Adrenal gland (tissue), 12 donors: Measurements from ENCODE around the gene TRAPPC6A. TPM values are rescaled to one million over a fixed set of nuclear protein-coding genes. Genes with fewer than 3 reads are reported as not detected.

Source experiments
- DNase-seq, 7 donors: peaks; one replicate each; pipeline ENCODE4 v3.0.0-alpha.2; 2019 to 2020
- H3K27ac ChIP-seq, 5 donors: fragments of 200-600 bp; sonication (generic) in 4 of 5; 1 replicate in 3 of 5; 2 replicates in 2 of 5; pipeline versions ENCODE4 v1.5.1 to v1.8.0; 2016 to 2020; ENCODE audit warnings: mild to moderate bottlenecking in 1 of 5
- H3K27me3 ChIP-seq: fragments of 200-600 bp; 2 replicates; pipeline ENCODE4 v1.8.0; 2021
- H3K36me3 ChIP-seq, 2 donors: fragments of 200-600 bp; replicated peaks in 1 of 2; 1 replicate in 1 of 2; 2 replicates in 1 of 2; pipeline versions ENCODE4 v1.5.1 to v1.8.0; 2018 to 2022
- H3K4me1 ChIP-seq, 2 donors: fragments of 200-600 bp; replicated peaks in 1 of 2; 1 replicate in 1 of 2; 2 replicates in 1 of 2; pipeline versions ENCODE4 v1.5.1 to v1.8.0; 2018 to 2021
- H3K4me3 ChIP-seq, 4 donors: fragments of 200-600 bp; sonication (generic) in 3 of 4; one replicate each; pipeline ENCODE4 v1.5.1; 2016 to 2018
- H3K9me3 ChIP-seq, 3 donors: fragments of 200-600 bp; sonication (generic) in 1 of 3; replicated peaks in 1 of 3; 1 replicate in 2 of 3; 2 replicates in 1 of 3; pipeline versions ENCODE4 v1.5.1 to v1.8.0; 2016 to 2021
- POLR2A ChIP-seq, 2 donors: fragments of 450-650 bp; IDR thresholded peaks; one replicate each; pipeline ENCODE4 v1.6.1; 2017; ENCODE audit warnings: antibody characterized with exemption in 2 of 2, mild to moderate bottlenecking in 2 of 2, moderate library complexity in 1 of 2
- WGBS, 4 donors: extraction: QIAGEN DNeasy Blood & Tissue Kit in 2 of 4; methylation state at CpG; one replicate each; pipeline versions ENCODE4 v1.1.5 to v1.1.7; 2013 to 2017; 5-methylcytosine and 5-hydroxymethylcytosine counted together
- intact Hi-C, 2 donors: fragments of 100-400 bp; cut with DNase I; formaldehyde crosslinking; loops; one replicate each; pipeline versions ENCODE4 v1.14.1 to v1.15.0; 2022 to 2023
- polyA plus RNA-seq, 3 donors: library from polyadenylated mRNA; stranded (reverse); fragments of 200-250 nt in 2 of 3; fragments of 350-450 nt in 1 of 3; fragmentation: Illumina TruSeq in 1 of 3; extraction: RNeasy Lipid Tissue Mini Kit (QIAGEN cat#74804) in 1 of 3; gene quantifications; one replicate each; pipeline ENCODE4 v1.2.3, GENCODE V29; 2013 to 2014
- total RNA-seq, 9 donors: library from RNA; depleted of rRNA in 4 of 9; stranded (reverse); fragments of >200 nt in 4 of 9; fragments of 120-200 nt in 1 of 9; fragmentation: NEBNext Ultra II Directional in 1 of 9; extraction: Animal tissue kit (Norgen Biotek cat#: 25700) in 1 of 9; gene quantifications; one replicate each; pipeline versions ENCODE4 v1.1.0 to v1.2.4, GENCODE V29; 2013 to 2023
- TF ChIP-seq, protein P1 (sequence below), 6 experiments: fragments of 450-650 bp in 4 of 6; fragments of 200-600 bp in 2 of 6; sonication (generic) in 1 of 6; IDR thresholded peaks; 1 replicate in 5 of 6; 2 replicates in 1 of 6; pipeline versions ENCODE4 v1.5.1 to v1.8.0; 2016 to 2021; ENCODE audit warnings: antibody characterized with exemption in 6 of 6, mild to moderate bottlenecking in 2 of 6, moderate library complexity in 1 of 6
- donor health status: healthy with polysubstance abuse.
- donor health status: Bipolar disorder and iron deficiency.
- donor health status: DM: yes; HTN: yes; CAD: no.
- donor health status: DM: no; HTN: no; CAD: no.
- donor health status: DM: no; HTN: no; CAD: no.
- donor health status: DM: yes; HTN: yes; CAD: no.

The TRAPPC6A gene
- total and polyA plus RNA-seq, 12 donors = 5.1 to 71.4 (median 35.5) TPM

DNA sequence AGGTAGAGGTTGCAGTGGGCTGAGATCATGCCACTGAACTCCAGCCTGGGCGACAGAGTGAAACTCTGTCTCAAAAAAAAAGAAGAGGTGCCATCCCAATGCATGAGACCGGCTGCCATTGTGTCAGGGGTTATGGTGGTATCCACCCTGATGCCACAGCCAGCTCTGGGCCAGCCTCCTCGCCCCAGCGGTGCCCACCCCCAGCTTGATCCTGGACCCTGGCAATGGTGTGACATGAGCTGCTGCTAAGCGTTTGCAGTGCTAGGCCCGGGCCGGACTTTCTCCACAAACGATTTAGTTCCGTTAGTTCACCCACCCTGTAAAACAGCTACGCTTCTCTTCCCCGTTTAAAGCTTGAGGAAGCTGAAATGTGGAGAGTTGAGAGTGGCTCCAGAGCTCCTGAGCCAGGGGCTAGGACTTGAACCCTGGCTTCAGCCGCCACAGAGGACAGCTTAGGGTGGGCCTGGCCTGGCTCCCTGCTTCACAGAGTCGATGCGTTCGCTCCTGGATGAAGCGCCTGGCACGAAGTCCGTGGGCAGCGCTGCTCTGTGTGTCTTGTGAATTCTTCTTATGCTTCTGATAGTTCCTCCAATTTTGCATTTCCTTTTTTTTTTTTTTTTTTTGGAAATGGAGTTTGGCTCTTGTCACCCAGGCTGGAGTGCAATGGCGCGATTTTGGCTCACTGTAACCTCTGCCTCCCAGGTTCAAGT is 42.7 kb downstream of the TRAPPC6A start:
- H3K27ac ChIP-seq = no peak overlapping the region
- WGBS, 4 donors = 90 to 95% (median 94%) methylated on average over 21 of the region's 21 CpGs
- H3K4me1 ChIP-seq = peaks cover 17 to 26% of the 10 kb centered on the region in 2 donors
- H3K36me3 ChIP-seq = no peaks in the 10 kb centered on the region
- no peak for TF ChIP-seq POLR2A (IDR thresholded peaks at IDR 0.05)
- TF ChIP-seq, protein P1, sequence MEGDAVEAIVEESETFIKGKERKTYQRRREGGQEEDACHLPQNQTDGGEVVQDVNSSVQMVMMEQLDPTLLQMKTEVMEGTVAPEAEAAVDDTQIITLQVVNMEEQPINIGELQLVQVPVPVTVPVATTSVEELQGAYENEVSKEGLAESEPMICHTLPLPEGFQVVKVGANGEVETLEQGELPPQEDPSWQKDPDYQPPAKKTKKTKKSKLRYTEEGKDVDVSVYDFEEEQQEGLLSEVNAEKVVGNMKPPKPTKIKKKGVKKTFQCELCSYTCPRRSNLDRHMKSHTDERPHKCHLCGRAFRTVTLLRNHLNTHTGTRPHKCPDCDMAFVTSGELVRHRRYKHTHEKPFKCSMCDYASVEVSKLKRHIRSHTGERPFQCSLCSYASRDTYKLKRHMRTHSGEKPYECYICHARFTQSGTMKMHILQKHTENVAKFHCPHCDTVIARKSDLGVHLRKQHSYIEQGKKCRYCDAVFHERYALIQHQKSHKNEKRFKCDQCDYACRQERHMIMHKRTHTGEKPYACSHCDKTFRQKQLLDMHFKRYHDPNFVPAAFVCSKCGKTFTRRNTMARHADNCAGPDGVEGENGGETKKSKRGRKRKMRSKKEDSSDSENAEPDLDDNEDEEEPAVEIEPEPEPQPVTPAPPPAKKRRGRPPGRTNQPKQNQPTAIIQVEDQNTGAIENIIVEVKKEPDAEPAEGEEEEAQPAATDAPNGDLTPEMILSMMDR (IDR thresholded peaks at IDR 0.05) = no peak
- no peaks in the 10 kb centered on the region for H3K9me3 ChIP-seq
- no peaks in the 10 kb centered on the region for H3K27me3 ChIP-seq
- intact Hi-C loops = no loop called here
- H3K4me3 ChIP-seq = no peak overlapping the region
- DNase-seq = no peak

DNA sequence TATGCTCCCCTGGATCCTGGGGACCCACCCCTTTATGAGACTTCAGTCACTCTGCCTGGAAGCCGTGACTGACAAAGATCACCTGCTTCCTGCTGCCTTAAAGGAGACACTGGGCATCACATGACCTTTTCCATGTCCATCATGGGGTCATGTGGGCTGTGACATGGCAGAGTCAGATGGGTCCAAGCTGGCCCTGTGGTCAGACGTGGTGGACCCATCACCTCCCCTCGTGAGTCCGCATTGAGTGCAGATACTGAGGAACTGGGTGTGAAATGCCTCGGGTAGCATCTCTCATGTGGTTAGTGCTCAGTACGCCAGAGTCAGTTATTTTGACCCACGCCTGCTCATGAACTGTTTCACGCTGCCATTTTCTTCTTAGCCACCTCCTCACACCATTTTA is 44.4 kb downstream of the TRAPPC6A start:
- Histone ChIP-seq H3K27ac (no peak overlapping the region), H3K27me3 (no peaks in the 10 kb centered on the region), H3K4me3 (no peak overlapping the region), H3K9me3 (no peaks in the 10 kb centered on the region), H3K4me1 (peaks cover 17 to 31% of the 10 kb centered on the region in 2 donors), H3K36me3 (no peaks in the 10 kb centered on the region)
- TF ChIP-seq, protein P1 (IDR thresholded peaks at IDR 0.05) = no peak
- TF ChIP-seq POLR2A (IDR thresholded peaks at IDR 0.05) = no peak
- intact Hi-C loops = no loop called here
- no peak for DNase-seq
- 86 to 96% (median 95%) methylated on average over 8 of the region's 8 CpGs for WGBS, 4 donors

DNA sequence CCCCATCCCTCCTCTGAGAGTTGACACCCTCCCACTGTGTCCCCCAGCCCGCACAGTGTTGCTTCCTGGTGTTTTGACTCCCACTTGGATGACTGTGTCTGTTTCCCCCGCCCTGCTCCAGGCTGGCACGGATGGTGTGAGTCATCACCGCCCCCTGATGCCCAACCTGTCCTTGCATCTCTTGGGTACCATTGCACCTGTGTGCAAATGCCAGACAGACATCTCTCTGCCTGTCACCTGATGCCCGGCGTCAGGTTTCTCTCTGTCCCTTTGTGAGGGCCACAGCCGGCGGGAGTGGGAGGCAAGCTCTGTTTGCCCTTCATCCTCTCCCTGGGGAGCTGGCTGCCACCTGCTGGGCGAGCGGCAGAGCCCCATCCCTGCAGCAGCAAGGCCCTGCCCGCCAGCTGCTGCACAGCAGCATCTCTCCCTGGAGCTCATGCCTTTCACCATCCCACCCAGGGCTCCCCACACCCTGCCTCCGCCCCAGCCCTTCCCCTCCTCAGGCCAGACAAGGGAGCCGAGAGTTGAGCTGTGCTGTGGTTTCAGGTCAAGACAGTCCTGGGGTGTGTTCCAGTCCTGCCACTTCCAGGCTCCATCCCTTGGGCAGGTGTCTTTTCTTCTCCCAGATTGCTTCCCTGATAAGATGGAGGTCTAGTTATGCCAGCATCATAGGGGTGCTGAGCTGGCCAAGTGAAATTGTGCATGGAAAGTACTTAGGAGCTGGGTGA is 47.0 kb downstream of the TRAPPC6A start:
- DNase-seq = peak in 6 of 7 donors; percentile 56 to 71 (median 66)
- Histone ChIP-seq H3K4me1 (peaks cover 0 to 20% of the 10 kb centered on the region in 2 donors), H3K9me3 (no peaks in the 10 kb centered on the region), H3K27ac (peak overlapping the region in 2 of 5 donors; percentile 16 to 49), H3K36me3 (no peaks in the 10 kb centered on the region), H3K27me3 (no peaks in the 10 kb centered on the region), H3K4me3 (no peak overlapping the region)
- WGBS, 4 donors = 34 to 54% (median 46%) methylated on average over 7 to 13 of the region's 13 CpGs
- intact Hi-C loops = no loop called here
- TF ChIP-seq, protein P1 (IDR thresholded peaks at IDR 0.05) = peak in 5 of 6 experiments; percentile 34 to 51 (median 46)
- TF ChIP-seq POLR2A (IDR thresholded peaks at IDR 0.05) = no peak

DNA sequence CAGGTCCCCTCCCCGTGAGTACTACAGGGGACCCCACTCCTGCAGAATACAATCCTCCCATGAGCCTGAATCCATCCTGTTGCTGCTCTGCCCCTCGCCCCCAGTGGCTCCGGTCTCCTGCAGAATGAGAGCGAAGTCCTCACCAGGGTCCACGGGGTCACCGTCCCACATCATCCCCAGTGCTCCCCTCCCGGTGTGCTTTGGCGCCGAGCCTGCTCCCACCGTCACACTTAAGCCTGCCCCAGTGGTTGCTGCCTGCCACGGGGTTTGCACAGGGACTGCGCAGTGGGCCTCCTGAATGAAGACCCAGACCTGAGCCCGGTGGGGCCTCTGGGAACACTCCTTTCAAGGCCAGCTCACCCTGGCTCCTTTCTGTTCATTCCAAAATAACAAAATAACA is 47.8 kb downstream of the TRAPPC6A start:
- DNase-seq = no peak
- intact Hi-C loops = no loop called here
- WGBS, 4 donors = 84 to 93% (median 89%) methylated on average over 12 to 13 of the region's 13 CpGs
- Histone ChIP-seq H3K4me3 (no peak overlapping the region), H3K9me3 (no peaks in the 10 kb centered on the region), H3K27me3 (no peaks in the 10 kb centered on the region), H3K4me1 (peaks cover 0 to 22% of the 10 kb centered on the region in 2 donors), H3K27ac (peak overlapping the region in 2 of 5 donors; percentile 16 to 49), H3K36me3 (no peaks in the 10 kb centered on the region)
- TF ChIP-seq, protein P1 (IDR thresholded peaks at IDR 0.05) = no peak
- TF ChIP-seq POLR2A (IDR thresholded peaks at IDR 0.05) = no peak
